T-cell (primary cell): ENCODE measurements around the gene MSMB. TPM values are rescaled to one million over a fixed set of nuclear protein-coding genes. Genes with fewer than 3 reads are reported as not detected.

Source experiments
- ATAC-seq, 4 experiments: fragments of 200-7000 bp in 3 of 4; fragments of 150-1000 bp in 1 of 4; cut with Tn5 transposase; replicated peaks in 1 of 4; 1 replicate in 3 of 4; 2 replicates in 1 of 4; pipeline ENCODE4 v1.10.0; 2021; ENCODE audit warnings: moderate library complexity in 3 of 4, mild to moderate bottlenecking in 2 of 4, moderate number of reproducible peaks in 1 of 4
- CTCF ChIA-PET, 2 donors: fragments of 300-600 bp; sonication (Branson Sonifier 250); formaldehyde crosslinking; loops; one replicate each; lab custom pipeline; 2022; ENCODE audit warnings: antibody characterized with exemption in 2 of 2; lab: Charles Lee
- POLR2A ChIA-PET, 2 donors: fragments of 300-600 bp; sonication (Branson Sonifier 250); formaldehyde crosslinking; loops; one replicate each; lab custom pipeline; 2022; ENCODE audit warnings: antibody characterized with exemption in 2 of 2; lab: Charles Lee
- DNase-seq, 35 experiments: peaks; one replicate each; pipeline versions ENCODE4 v3.0.0 to v3.0.0-alpha.2; 2013 to 2023
- H3K27ac ChIP-seq: one replicate; pipeline ENCODE4 v1.5.1; 2013; ENCODE audit warnings: low read length
- H3K27me3 ChIP-seq, 2 experiments: replicated peaks in 1 of 2; 1 replicate in 1 of 2; 2 replicates in 1 of 2; pipeline versions ENCODE4 v1.6.1 to v1.7.0; 2013; ENCODE audit warnings: low read length in 1 of 2, mixed read lengths in 1 of 2; ENCODE audit not compliant: control insufficient read depth in 2 of 2, insufficient read depth in 2 of 2; ENCODE audit errors: extremely low read depth in 1 of 2
- H3K36me3 ChIP-seq, 2 donors: 1 replicate in 1 of 2; 2 replicates in 1 of 2; pipeline versions ENCODE4 v1.6.1 to v1.7.0; 2013; ENCODE audit warnings: low read length in 1 of 2; ENCODE audit not compliant: control insufficient read depth in 2 of 2, insufficient read depth in 1 of 2; ENCODE audit errors: extremely low read depth in 1 of 2
- H3K4me1 ChIP-seq, 2 experiments: 1 replicate in 1 of 2; 2 replicates in 1 of 2; pipeline versions ENCODE4 v1.6.1 to v1.7.0; 2013; ENCODE audit warnings: low read length in 2 of 2, mixed read lengths in 1 of 2; ENCODE audit not compliant: insufficient read depth in 2 of 2, control insufficient read depth in 1 of 2; ENCODE audit errors: extremely low read depth in 1 of 2
- H3K4me3 ChIP-seq, 2 donors: 1 replicate in 1 of 2; 2 replicates in 1 of 2; pipeline versions ENCODE4 v1.5.1 to v1.7.0; 2013; ENCODE audit warnings: mild to moderate bottlenecking in 2 of 2, low read length in 1 of 2, moderate library complexity in 1 of 2; ENCODE audit not compliant: control insufficient read depth in 1 of 2; ENCODE audit errors: extremely low read depth in 1 of 2
- H3K9me3 ChIP-seq: 2 replicates; pipeline ENCODE4 v1.7.0; 2013
- H3K27ac Mint-ChIP-seq, 2 donors: one replicate each; pipeline ENCODE4 v1.8.0; 2020 to 2021; ENCODE audit warnings: mild to moderate bottlenecking in 2 of 2, mixed read lengths in 2 of 2
- H3K27me3 Mint-ChIP-seq, 2 donors: one replicate each; pipeline ENCODE4 v1.8.0; 2021 to 2022; ENCODE audit warnings: mixed read lengths in 2 of 2
- H3K36me3 Mint-ChIP-seq: one replicate; pipeline ENCODE4 v1.8.0; 2021; ENCODE audit warnings: mixed read lengths
- H3K4me1 Mint-ChIP-seq, 3 donors: one replicate each; pipeline ENCODE4 v1.8.0; 2020 to 2022; ENCODE audit warnings: mixed read lengths in 3 of 3, mild to moderate bottlenecking in 1 of 3
- H3K4me3 Mint-ChIP-seq, 3 donors: one replicate each; pipeline ENCODE4 v1.8.0; 2020 to 2022; ENCODE audit warnings: mild to moderate bottlenecking in 3 of 3, mixed read lengths in 3 of 3, moderate library complexity in 3 of 3
- H3K9me3 Mint-ChIP-seq, 3 donors: one replicate each; pipeline ENCODE4 v1.8.0; 2020 to 2022; ENCODE audit warnings: mixed read lengths in 3 of 3
- WGBS: methylation state at CpG from one replicate; pipeline ENCODE4 v1.1.5; 2013; ENCODE audit warnings: missing lambda C conversion rate; ENCODE audit not compliant: insufficient coverage; 5-methylcytosine and 5-hydroxymethylcytosine counted together
- total RNA-seq, 35 experiments: library from RNA in 6 of 35; stranded (reverse) in 6 of 35; fragments of 120-200 nt in 1 of 35; gene quantifications; one replicate each; pipeline versions ENCODE4 v1.2.1 to v1.2.4 and lab custom pipeline; 2013 to 2026

MSMB gene
- total RNA-seq, 5 donors from 2014 or later (not counting 1 experiment from before 2014, with no cell fraction given), result not detected

DNA sequence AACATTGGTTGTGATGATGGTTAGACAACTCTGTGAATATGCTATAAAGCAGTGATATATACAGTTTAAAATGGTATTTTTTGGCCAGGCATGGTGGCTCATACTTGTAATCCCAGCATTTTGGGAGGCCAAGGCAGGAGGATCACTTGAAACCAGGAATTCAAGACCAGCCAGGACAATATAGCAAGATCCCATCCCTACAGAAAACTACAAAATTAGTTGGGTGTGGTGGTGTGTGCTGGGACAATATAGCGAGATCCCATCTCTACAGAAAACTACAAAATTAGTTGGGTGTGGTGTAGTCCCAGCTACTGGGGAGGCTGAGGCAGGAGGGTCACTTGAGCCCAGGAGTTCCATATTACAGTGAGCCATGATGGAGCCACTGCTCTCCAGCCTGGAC is 27.5 kb upstream of the MSMB start:
- ATAC-seq (no peak), DNase-seq (no peak)
- Mint-ChIP-seq H3K4me3 (no peak overlapping the region), H3K27me3 (no peaks in the 10 kb centered on the region), H3K4me1 (peaks cover 12 to 24% (median 24%) of the 10 kb centered on the region in 3 donors), H3K36me3 (no peaks in the 10 kb centered on the region), H3K9me3 (no peaks in the 10 kb centered on the region), H3K27ac (no peak overlapping the region)
- Histone ChIP-seq H3K4me1 (peaks cover 11 to 13% of the 10 kb centered on the region in 2 experiments), H3K27ac (no peak overlapping the region), H3K4me3 (no peak overlapping the region), H3K36me3 (no peaks in the 10 kb centered on the region), H3K9me3 (no peaks in the 10 kb centered on the region), H3K27me3 (no peaks in the 10 kb centered on the region)
- CTCF ChIA-PET, result interaction anchor here in 1 of 2 donors (0.7 kb wide), 1 partner anchor 52 kb away, joined by 3 read pairs; no protein-coding TSS in a partner anchor
- POLR2A ChIA-PET, result no interaction called here
- WGBS, result no CpG with 5 or more reads among the region's 1 CpG

DNA sequence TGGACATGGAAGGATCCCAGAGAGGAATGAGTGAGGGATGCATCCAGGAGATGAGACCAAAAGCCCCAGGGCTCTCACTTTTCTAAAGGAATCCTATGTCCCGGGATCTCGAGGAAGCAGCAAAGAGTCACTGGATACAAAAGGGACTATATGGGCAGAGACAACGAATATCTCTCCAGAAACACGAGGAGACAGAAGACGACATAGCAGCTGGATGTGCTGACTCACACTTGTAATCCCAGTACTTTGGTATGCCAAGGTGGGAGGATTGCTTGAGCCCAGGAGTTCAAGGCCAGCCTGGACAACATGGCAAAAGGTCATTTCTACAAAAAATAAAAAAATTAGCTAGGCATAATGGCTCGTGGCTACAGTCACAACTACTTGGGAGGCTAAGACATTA is 24.7 kb upstream of the MSMB start:
- no peak overlapping the region for H3K4me3 Mint-ChIP-seq
- H3K27ac Mint-ChIP-seq, result no peak overlapping the region
- H3K36me3 Mint-ChIP-seq, result no peaks in the 10 kb centered on the region
- no peaks in the 10 kb centered on the region for H3K9me3 ChIP-seq
- H3K27ac ChIP-seq, result no peak overlapping the region
- H3K4me1 ChIP-seq, result no peaks in the 10 kb centered on the region
- no peaks in the 10 kb centered on the region for H3K36me3 ChIP-seq
- H3K27me3 Mint-ChIP-seq, result no peaks in the 10 kb centered on the region
- no peak overlapping the region for H3K4me3 ChIP-seq
- peaks cover 0 to 10% (median 7%) of the 10 kb centered on the region in 3 donors for H3K4me1 Mint-ChIP-seq
- no peaks in the 10 kb centered on the region for H3K27me3 ChIP-seq
- POLR2A ChIA-PET, result no interaction called here
- H3K9me3 Mint-ChIP-seq, result no peaks in the 10 kb centered on the region
- no peak for ATAC-seq
- CTCF ChIA-PET, result interaction anchor here in 1 of 2 donors (1.3 kb wide), 1 partner anchor 10 kb away, joined by 9 read pairs; no protein-coding TSS in a partner anchor
- WGBS, result 80% methylated on average over 5 of the region's 6 CpGs
- no peak for DNase-seq

DNA sequence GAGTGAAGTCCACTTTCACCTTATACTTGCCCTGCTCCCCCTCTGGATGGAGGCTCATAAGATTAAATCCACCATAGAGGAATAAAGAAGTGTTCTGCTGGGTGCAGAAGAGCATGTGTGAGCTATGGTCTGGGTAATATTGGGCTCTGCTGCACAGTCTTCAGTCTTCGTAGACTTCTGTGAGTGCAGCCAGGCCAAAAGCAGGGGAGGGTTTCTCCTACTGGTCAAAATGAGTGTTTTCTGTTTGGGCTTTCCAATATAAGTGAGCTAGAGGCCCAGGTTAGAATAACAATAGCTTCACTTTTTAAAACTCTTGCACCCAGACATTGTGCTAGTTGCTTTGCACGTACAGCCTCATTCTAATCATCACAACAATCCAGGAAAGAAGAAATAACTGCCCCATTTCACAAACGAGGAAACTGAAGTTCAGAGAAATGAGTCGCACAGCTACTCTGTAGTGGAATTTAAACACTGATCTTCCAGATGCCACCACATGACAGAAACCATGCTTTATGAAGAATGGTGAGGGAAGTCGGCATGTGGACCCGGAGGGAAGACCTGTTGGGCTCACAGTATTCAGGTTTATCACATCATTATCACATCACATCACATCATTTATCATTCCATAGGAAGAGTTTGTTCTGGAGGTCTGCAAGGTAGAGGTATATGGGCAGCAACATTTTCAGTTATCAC is 23.8 kb upstream of the MSMB start:
- H3K4me3 ChIP-seq, result no peak overlapping the region
- Mint-ChIP-seq H3K4me3 (no peak overlapping the region), H3K27ac (peak overlapping the region in 1 of 2 donors; percentile 29), H3K27me3 (no peaks in the 10 kb centered on the region), H3K36me3 (no peaks in the 10 kb centered on the region), H3K4me1 (peaks cover 0 to 10% (median 7%) of the 10 kb centered on the region in 3 donors), H3K9me3 (no peaks in the 10 kb centered on the region)
- no peaks in the 10 kb centered on the region for H3K9me3 ChIP-seq
- H3K4me1 ChIP-seq, result no peaks in the 10 kb centered on the region
- no peaks in the 10 kb centered on the region for H3K36me3 ChIP-seq
- ChIA-PET CTCF (interaction anchor here in 1 of 2 donors (1.3 kb wide), 1 partner anchor 11 kb away, joined by 9 read pairs; no protein-coding TSS in a partner anchor), POLR2A (interaction anchor here in 1 of 2 donors (0.7 kb wide), 1 partner anchor 478 kb away, joined by 6 read pairs; no protein-coding TSS in a partner anchor)
- DNase-seq (no peak), ATAC-seq (no peak)
- WGBS, result no CpG with 5 or more reads among the region's 6 CpGs
- H3K27ac ChIP-seq, result no peak overlapping the region
- H3K27me3 ChIP-seq, result no peaks in the 10 kb centered on the region

DNA sequence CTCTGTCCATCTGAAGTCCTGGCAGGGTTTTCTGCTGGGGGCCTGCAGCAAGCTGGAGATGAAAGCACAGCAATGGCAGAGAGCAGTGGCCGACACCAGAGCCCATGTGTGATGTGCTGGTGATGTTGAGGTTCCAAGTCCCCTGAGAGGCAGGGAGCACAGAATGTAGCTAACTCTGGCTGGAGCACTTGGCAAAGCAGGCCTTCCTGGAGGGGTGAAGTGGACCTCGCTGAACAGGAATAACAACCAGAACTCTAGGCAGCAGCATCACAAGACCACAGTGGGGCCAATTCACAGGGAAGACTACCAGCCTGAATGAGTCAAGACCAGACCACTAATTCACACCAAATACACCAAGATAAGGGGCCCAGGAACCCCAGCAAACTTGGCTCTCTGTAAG is 22.8 kb upstream of the MSMB start:
- ATAC-seq (no peak), DNase-seq (no peak)
- Histone ChIP-seq H3K36me3 (no peaks in the 10 kb centered on the region), H3K27me3 (no peaks in the 10 kb centered on the region), H3K9me3 (no peaks in the 10 kb centered on the region), H3K4me3 (no peak overlapping the region), H3K27ac (no peak overlapping the region), H3K4me1 (no peaks in the 10 kb centered on the region)
- no peak overlapping the region for H3K4me3 Mint-ChIP-seq
- WGBS, result no CpG with 5 or more reads among the region's 2 CpGs
- H3K27ac Mint-ChIP-seq, result no peak overlapping the region
- no peaks in the 10 kb centered on the region for H3K36me3 Mint-ChIP-seq
- no peaks in the 10 kb centered on the region for H3K9me3 Mint-ChIP-seq
- ChIA-PET CTCF (no interaction called here), POLR2A (no interaction called here)
- H3K27me3 Mint-ChIP-seq, result no peaks in the 10 kb centered on the region
- peaks cover 0 to 10% (median 7%) of the 10 kb centered on the region in 3 donors for H3K4me1 Mint-ChIP-seq

DNA sequence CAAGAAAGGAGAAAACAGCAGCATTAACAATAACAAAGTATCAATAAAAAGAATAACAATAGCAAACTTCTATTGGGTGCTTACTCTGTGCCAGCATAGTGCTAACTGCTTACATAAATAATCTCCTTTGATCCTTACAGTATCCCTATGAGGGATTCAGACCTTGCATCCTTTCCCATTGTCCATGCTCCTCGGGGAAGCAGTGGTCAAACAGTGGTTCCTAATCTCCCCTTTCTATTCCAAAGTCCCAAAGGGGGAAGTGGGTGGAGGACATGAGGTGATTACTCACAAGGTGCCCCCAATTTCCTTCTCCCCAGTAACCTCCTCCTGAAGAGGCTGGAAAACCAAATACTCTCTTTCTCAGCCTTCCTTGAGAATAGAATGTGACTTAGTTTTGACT is 22.0 kb upstream of the MSMB start:
- Mint-ChIP-seq H3K4me1 (peaks cover 0 to 10% (median 7%) of the 10 kb centered on the region in 3 donors), H3K4me3 (no peak overlapping the region), H3K27ac (no peak overlapping the region), H3K36me3 (no peaks in the 10 kb centered on the region), H3K9me3 (no peaks in the 10 kb centered on the region), H3K27me3 (no peaks in the 10 kb centered on the region)
- no peak overlapping the region for H3K4me3 ChIP-seq
- DNase-seq (no peak), ATAC-seq (no peak)
- CTCF ChIA-PET, result no interaction called here
- no peaks in the 10 kb centered on the region for H3K4me1 ChIP-seq
- no peaks in the 10 kb centered on the region for H3K27me3 ChIP-seq
- no CpG with 5 or more reads among the region's 1 CpG for WGBS
- H3K9me3 ChIP-seq, result no peaks in the 10 kb centered on the region
- H3K27ac ChIP-seq, result no peak overlapping the region
- no peaks in the 10 kb centered on the region for H3K36me3 ChIP-seq
- POLR2A ChIA-PET, result no interaction called here

DNA sequence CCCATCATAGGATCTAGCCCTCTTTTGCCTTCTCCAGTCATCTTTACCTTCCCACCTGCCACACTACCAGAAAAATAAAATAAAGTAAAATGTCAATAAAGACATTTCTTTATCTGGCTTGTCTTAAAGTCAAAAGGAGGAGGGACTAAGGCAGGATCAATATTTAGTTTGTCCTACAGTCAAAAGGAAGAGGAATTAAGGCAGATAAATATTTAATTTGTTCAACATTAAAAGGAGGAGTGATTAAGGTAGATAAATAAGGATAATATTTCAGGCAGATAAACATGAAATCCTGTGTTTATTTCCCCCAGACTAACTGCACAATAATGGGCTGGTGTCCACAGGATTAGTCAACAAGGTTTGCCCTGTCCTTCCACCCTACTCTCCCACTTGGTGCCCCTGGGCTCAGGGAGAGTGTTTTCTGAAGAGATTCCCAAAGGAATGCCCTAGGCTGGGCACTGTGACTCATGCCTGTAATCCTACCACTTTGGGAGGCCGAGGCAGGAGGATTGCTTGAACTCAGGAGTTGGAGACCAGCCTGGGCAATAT is 18.3 kb upstream of the MSMB start:
- Mint-ChIP-seq H3K4me3 (no peak overlapping the region), H3K4me1 (no peaks in the 10 kb centered on the region), H3K9me3 (no peaks in the 10 kb centered on the region), H3K36me3 (no peaks in the 10 kb centered on the region), H3K27ac (no peak overlapping the region), H3K27me3 (no peaks in the 10 kb centered on the region)
- DNase-seq (no peak), ATAC-seq (no peak)
- CTCF ChIA-PET, result no interaction called here
- no peaks in the 10 kb centered on the region for H3K4me1 ChIP-seq
- no peak overlapping the region for H3K27ac ChIP-seq
- no peak overlapping the region for H3K4me3 ChIP-seq
- WGBS, result no CpG with 5 or more reads among the region's 1 CpG
- no peaks in the 10 kb centered on the region for H3K36me3 ChIP-seq
- no peaks in the 10 kb centered on the region for H3K27me3 ChIP-seq
- POLR2A ChIA-PET, result no interaction called here
- no peaks in the 10 kb centered on the region for H3K9me3 ChIP-seq
